PFSK-1 (cell line): Measurements from ENCODE around the gene CASD1.

Experiments
- FOXP2 ChIP-seq: optimal IDR thresholded peaks from 2 replicates; pipeline ENCODE3; 2011; ENCODE audit warnings: borderline replicate concordance, control low read depth, inconsistent platforms; ENCODE audit not compliant: insufficient read depth; ENCODE audit errors: extremely low read length, extremely low read depth
- POLR2AphosphoS5 ChIP-seq: IDR thresholded peaks from 2 replicates; pipeline ENCODE4 v1.6.1; 2012; ENCODE audit warnings: low read depth, mild to moderate bottlenecking, control low read depth, low read length, moderate library complexity
- SIN3A ChIP-seq: IDR thresholded peaks from 2 replicates; pipeline ENCODE4 v1.6.1; 2012; ENCODE audit warnings: mild to moderate bottlenecking, low read length, moderate library complexity, borderline replicate concordance; ENCODE audit not compliant: insufficient read depth
- TAF1 ChIP-seq: IDR thresholded peaks from 2 replicates; pipeline ENCODE4 v1.6.1; 2012; ENCODE audit warnings: low read length, control low read depth, borderline replicate concordance; ENCODE audit not compliant: insufficient read depth
- TF ChIP-seq, protein P1 (sequence below), 2 experiments: IDR thresholded peaks; 2 replicates each; pipeline versions ENCODE4 v1.6.1 to v1.8.0; 2011 to 2012; ENCODE audit warnings: low read depth in 2 of 2, low read length in 2 of 2, control low read depth in 1 of 2, inconsistent platforms in 1 of 2, mild to moderate bottlenecking in 1 of 2, moderate library complexity in 1 of 2; ENCODE audit not compliant: insufficient read depth in 1 of 2

The CASD1 gene

DNA sequence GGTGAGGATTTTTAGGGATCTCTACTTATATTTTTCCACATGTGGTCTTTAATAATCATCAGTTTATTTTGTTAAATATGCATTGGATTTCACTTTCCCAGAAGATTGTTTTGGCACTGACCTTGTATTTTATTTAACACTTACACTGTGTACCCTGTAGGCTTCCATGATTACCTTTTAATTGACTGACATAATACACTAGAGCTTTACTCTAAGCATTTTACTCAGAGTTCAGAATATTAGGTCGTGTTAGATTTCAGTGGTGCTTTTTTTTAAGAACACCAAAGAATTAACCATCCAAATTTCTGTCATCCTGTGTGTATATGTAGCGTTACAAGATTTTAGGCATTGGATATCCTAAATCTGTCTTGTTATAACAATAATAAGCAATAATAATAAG is 23.1 kb downstream of the CASD1 start:
- no peak for TF ChIP-seq POLR2AphosphoS5
- TF ChIP-seq FOXP2: no peak
- TF ChIP-seq, protein P1, sequence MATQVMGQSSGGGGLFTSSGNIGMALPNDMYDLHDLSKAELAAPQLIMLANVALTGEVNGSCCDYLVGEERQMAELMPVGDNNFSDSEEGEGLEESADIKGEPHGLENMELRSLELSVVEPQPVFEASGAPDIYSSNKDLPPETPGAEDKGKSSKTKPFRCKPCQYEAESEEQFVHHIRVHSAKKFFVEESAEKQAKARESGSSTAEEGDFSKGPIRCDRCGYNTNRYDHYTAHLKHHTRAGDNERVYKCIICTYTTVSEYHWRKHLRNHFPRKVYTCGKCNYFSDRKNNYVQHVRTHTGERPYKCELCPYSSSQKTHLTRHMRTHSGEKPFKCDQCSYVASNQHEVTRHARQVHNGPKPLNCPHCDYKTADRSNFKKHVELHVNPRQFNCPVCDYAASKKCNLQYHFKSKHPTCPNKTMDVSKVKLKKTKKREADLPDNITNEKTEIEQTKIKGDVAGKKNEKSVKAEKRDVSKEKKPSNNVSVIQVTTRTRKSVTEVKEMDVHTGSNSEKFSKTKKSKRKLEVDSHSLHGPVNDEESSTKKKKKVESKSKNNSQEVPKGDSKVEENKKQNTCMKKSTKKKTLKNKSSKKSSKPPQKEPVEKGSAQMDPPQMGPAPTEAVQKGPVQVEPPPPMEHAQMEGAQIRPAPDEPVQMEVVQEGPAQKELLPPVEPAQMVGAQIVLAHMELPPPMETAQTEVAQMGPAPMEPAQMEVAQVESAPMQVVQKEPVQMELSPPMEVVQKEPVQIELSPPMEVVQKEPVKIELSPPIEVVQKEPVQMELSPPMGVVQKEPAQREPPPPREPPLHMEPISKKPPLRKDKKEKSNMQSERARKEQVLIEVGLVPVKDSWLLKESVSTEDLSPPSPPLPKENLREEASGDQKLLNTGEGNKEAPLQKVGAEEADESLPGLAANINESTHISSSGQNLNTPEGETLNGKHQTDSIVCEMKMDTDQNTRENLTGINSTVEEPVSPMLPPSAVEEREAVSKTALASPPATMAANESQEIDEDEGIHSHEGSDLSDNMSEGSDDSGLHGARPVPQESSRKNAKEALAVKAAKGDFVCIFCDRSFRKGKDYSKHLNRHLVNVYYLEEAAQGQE (IDR thresholded peaks at IDR 0.05; ENCODE audit: insufficient read depth in 1 of 2, low read depth in 2 of 2, low read length in 2 of 2): no peak
- TF ChIP-seq TAF1: no peak
- no peak for TF ChIP-seq SIN3A

DNA sequence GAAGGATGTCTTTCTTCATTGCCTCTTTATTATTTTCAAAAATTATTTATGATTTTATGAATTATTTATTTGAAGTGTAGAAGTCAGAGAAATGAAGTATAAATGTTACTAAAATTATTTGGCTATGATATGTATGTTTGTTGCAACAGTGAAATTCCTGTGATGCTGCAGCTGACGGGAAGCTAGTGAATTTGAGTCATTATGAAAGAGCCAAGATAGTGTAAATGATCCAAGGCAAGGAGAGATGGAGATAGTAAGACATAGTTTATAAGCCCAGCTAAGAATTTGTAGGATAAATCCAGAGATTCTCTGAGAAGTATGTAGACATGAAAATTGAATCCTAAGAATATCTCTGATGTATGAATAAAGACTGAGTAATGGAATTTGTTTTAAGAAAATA is 30.8 kb downstream of the CASD1 start:
- TF ChIP-seq, protein P1 (IDR thresholded peaks at IDR 0.05; ENCODE audit: insufficient read depth in 1 of 2, low read depth in 2 of 2, low read length in 2 of 2): no peak
- TF ChIP-seq TAF1: no peak
- no peak for TF ChIP-seq SIN3A

DNA sequence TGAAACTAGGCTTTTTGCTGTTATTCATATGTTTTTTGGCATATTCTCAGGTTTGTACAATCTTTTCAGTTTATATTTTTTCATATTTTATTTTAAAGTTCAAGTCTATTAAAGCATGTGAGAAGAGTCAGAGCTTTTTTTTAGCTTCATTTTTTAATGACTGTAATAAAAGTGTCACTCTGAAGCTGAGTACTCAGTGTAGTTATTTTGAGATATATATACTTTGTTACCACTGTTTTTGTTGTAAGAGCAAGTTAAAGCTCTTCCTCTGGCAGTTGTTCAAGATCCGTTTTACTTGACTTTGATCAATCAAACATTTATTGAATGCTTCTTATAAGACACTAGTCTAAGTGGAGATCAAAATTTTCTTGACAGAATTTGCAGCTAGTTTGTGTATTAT is 37.5 kb downstream of the CASD1 start:
- no peak for TF ChIP-seq POLR2AphosphoS5
- TF ChIP-seq, protein P1 (IDR thresholded peaks at IDR 0.05; ENCODE audit: insufficient read depth in 1 of 2, low read depth in 2 of 2, low read length in 2 of 2): no peak
- TF ChIP-seq TAF1: no peak
- TF ChIP-seq SIN3A: no peak
- no peak for TF ChIP-seq FOXP2

DNA sequence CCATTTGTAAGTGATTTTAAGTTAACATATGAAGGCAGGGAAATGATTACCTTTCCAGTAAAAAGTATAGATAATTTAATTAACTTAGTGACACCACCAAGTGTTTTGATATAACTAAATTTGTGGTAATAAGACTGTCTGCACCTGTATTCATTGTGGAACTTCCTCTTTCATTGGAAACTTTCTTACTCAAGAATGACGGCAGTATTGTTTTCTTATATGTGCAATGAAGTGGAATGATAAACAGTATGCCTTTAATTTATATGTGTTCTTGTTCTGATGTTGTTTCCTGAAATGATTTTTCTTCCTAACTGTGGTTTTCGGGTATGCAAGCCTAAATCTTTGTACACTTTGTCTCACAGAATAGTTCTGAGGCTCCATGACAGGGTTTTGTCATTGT is 46.4 kb downstream of the CASD1 start:
- TF ChIP-seq POLR2AphosphoS5 (no peak), FOXP2 (no peak), TAF1 (no peak), SIN3A (no peak)
- TF ChIP-seq, protein P1 (IDR thresholded peaks at IDR 0.05; ENCODE audit: insufficient read depth in 1 of 2, low read depth in 2 of 2, low read length in 2 of 2): no peak

DNA sequence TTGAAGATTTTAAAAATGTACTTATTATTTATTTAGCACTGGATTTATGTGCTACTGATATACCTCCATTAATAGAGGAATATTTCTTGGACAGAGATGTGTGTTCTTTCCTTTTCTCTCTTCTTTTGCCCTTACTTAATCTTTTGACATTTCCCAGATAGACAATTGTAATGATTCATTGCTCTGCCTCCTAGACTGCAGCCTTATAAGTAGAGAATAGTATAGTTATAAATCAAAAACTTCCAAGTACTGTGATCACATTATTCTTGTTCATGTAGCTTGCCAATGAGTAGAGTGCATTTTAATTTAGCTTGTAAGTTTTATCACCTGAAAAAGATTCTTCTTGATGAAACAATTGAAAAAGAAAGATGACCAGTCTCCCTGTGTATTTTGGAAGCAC is 47.6 kb downstream of the CASD1 start:
- no peak for TF ChIP-seq SIN3A
- no peak for TF ChIP-seq TAF1
- TF ChIP-seq FOXP2: no peak
- TF ChIP-seq, protein P1 (IDR thresholded peaks at IDR 0.05; ENCODE audit: insufficient read depth in 1 of 2, low read depth in 2 of 2, low read length in 2 of 2): no peak
- no peak for TF ChIP-seq POLR2AphosphoS5
